GM19328 (cell line): Measurements from ENCODE around the gene ADAM10.
"Not testable (repeated sequence)": the region's sequence is repeated elsewhere in the genome, so short reads cannot be mapped to it uniquely, and the experiment has no call there.

Source experiments
- ATAC-seq: cut with Tn5 transposase; IDR thresholded peaks from one replicate; pipeline ENCODE4 v1.9.1; 2021; ENCODE audit warnings: mild to moderate bottlenecking, moderate library complexity; ENCODE audit not compliant: unreplicated experiment

ADAM10 gene, protein sequence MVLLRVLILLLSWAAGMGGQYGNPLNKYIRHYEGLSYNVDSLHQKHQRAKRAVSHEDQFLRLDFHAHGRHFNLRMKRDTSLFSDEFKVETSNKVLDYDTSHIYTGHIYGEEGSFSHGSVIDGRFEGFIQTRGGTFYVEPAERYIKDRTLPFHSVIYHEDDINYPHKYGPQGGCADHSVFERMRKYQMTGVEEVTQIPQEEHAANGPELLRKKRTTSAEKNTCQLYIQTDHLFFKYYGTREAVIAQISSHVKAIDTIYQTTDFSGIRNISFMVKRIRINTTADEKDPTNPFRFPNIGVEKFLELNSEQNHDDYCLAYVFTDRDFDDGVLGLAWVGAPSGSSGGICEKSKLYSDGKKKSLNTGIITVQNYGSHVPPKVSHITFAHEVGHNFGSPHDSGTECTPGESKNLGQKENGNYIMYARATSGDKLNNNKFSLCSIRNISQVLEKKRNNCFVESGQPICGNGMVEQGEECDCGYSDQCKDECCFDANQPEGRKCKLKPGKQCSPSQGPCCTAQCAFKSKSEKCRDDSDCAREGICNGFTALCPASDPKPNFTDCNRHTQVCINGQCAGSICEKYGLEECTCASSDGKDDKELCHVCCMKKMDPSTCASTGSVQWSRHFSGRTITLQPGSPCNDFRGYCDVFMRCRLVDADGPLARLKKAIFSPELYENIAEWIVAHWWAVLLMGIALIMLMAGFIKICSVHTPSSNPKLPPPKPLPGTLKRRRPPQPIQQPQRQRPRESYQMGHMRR

DNA sequence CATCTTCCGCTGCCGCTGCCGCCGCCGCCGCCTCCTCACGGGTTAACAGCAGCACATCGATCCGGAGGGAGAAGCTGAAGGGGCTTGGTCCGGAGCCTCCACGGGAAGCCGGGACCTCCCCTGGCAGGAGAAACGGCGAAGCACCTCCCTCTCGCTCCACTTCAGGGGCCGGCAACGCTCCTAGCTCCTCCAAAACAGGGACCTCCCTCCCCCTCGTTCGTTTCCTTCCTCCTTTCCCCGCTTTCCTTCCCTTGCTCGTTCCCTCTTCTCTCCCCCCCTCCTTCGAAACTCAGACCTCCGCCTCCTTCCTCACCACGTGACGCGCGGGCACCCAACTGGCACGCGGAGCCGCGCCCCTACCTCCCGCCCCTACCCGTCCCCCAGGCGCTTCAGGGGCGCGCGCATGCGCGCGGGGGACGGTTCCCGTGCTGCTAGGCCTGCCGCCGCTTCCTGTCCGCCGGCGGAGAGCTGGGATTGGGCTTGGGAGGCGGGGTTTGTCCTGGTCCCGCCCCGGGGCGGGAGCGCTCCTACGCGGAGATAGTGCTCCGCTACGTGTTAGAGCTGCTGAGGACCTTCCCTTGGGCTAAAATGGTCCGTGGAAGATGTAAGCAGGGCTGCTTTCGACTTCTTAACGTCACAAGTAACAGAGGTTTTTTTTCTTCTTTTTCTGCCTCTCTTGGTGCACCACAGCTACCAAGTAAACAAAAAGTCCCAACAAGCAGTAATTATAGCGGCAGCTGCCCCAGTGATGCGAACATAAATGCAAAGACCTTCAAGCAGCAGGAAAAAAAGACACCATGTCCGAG is at the start of gene ADAM10:
ADAM10 (minus strand) TSS at position 176 of the 806 bp plus-strand sequence; CDS start at position 3, 173 bp downstream.
- ATAC-seq, result peak; percentile 83

DNA sequence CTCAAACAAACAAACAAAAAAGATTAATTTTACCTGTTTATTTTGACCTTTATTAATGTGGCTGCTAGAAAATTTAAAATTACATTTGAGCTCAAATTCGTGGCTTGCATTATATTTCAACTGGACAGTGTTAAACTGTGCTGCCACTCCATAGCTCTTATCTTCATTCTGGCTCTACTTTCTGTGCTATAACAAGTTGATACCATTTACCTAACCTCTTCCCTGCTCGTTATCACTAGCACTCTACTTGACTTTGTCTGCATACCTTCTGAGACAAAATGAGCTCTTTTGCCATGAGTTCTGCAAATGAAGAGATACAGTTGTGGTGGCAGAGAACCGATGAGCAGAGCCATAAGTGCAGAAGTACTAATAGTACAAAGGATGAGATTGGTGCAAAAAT is 48.0 kb upstream of the ADAM10 start:
- ATAC-seq, result no peak

DNA sequence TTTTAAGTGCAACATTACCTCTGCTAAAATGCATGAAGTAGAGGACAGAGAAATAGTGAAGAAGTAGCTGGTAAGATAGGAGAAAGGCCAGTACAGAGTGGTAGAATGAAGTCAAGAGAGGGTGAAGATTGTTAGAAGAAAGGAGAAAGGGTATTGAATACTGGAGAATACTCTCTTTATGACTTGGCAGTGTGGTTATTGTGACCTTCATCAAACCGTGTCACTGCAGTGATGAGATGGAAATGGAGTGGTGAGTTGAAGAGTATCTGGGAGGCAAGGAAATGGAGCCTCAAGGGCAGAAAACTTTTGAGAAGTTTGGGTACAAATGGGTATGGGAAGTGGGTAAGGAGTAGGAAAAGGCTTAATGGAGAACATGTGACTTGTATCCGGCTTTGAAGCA is 46.3 kb upstream of the ADAM10 start:
- ATAC-seq, result no peak

DNA sequence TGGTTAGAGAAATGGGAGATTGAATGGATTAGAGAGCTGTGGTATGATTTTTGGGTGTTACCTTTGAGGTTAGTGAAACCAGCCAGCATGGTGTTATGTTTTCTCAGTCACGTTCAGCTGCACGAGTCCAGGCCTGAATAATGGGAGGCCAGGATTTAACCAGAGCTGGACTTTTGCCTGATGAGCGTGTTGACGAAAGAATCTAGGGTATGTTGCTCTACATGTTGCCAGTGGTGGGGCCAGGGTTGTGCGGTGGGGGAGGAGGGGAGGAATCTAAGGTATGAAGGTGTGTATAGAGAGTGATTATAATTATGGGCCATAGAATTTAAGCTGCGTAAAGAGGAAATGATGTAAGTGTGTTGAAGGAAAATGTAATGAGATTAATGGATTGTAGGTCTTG is 44.4 kb upstream of the ADAM10 start:
- ATAC-seq, result no peak

DNA sequence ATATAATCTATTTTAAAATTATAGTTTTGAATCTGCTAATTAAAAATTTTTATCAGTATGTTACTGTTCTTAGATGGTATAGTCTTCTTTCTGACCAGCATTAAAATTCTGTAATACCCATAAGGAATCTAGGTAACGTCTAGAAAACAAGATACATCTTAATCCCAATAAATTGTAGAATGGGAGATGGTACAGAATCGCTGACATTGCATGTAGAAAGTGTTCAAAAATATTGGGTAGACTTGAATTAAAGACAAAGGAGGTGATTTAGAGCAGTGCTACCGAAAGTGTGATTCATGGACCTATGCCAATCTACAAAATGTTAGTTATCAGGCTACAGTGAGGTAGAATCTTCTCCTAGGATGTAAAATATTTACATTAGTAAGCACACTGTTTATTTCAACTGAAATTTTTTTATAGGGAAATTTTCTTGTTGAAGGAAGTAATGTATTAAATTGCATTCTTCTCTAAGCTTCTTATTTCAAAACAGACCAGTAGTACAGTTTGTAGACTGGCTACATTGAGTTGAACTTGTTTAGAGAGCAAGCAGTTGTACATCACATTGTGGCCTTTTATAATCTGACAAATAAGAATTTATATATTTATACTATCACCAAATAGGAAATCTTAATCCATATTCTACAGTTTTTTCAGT is 38.7 kb upstream of the ADAM10 start:
- no peak for ATAC-seq

DNA sequence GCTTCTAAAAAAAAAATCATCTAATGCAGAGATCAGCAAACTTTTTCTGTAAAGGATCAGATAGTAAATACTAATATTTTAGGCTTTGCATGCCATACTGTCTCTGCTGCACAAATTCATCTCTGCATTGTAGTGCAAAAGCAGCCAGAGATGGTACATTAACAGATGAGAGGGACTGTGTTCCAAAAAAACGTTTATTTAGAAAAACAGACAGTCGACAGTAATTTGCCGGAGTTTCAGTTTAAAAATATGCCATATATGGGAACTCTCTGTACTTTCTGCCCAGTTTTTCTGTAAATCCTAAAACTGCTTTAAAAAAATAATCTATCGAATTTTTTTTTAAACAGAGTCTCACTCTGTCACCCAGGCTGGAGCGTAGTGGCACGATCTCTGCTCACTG is 35.8 kb upstream of the ADAM10 start:
- no peak for ATAC-seq

DNA sequence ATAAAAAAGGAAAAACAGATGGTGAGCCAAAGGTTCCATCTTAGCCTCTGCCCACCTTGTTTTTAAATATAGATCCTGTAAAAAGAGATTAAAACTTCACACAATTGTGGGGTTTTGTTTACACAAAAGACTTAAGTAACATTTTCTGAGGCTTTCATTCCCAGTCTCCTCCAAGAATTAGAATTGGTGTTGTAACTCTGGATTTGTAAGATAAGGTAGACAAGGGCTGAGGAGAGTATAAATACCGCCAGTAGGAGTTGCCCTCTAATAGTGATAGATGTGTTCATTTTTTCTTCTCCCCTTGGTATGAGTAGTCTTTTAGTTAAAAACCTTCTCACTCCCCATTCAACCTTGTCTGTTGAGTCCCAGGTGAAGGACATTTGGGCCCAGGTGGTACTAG is 30.0 kb upstream of the ADAM10 start:
- ATAC-seq, result no peak

DNA sequence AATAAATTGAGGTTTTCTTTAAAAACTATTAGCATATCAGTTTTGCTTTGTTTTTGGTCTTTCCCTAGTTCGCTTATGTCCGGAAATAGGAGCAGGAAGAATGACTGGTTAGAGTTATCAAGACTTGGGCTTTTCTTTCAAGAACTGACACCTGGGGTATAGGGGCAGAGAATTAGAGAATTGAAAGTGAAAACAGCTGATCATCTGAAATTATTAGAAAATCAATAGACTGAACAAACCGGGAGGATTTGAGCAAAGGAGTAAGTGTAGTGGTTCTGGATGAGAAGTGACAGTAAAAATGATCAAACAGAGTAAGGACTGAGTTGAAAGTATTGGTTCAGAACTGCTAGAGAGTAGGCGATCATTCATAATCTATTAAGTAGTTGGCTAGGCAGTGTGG is 27.6 kb upstream of the ADAM10 start:
- ATAC-seq, result no peak

DNA sequence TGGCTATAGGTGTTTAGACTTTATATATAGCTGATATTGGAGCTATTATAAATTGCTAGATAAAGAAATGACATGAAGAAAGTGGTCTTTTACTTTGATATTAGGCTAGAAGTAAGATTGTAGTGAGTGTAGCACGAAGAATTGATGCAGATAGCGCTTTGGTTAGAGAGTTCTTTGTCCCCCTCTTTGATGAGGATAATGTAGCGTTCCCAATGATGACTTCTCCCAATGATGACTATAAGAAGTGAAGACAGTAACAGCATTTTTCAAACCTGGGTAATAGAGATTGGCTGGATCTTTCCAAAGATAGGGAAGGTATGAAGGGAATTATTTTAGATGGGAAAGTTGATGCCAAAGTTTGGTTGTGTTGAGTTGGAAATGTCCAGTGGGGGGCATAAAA is 25.9 kb upstream of the ADAM10 start:
- ATAC-seq, result no peak

DNA sequence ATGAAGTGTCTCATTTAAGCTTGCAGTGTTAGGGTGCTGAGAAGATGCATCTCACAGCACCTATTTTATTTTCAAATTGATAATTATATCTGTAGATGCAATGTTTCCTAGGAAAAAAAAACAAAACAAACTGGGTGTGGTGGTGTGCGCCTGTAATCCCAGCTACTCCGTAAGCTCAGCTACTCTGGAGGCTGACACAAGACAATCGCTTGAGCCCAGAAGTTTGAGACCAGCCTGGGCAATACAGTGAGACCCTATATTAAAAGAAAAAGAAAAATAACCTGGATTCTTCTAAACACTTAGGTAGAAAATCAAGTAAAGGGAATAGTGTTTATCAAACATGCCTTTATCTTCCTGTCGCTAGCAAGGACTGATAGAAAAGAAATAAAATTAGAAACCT is 23.5 kb upstream of the ADAM10 start:
- no peak for ATAC-seq

DNA sequence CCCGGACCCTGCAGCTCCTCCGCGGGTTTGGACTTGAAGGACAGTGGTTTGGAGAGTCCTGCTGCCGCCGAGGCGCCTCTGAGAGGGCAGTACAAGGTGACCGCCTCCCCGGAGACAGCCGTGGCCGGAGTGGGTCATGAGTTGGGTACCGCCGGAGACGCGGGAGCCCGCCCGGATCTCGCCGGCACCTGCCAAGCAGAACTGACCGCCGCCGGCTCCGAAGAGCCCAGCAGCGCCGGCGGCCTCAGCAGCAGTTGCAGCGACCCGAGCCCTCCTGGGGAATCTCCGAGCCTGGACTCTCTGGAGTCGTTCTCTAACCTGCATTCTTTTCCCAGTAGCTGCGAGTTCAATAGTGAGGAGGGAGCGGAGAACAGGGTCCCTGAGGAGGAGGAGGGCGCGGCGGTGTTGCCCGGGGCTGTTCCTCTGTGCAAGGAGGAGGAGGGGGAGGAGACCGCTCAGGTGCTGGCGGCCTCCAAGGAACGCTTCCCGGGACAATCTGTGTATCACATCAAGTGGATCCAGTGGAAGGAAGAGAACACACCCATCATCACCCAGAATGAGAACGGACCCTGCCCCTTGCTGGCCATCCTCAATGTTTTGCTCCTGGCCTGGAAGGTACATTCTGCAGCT is 22.2 kb upstream of the ADAM10 start:
- no peak for ATAC-seq

DNA sequence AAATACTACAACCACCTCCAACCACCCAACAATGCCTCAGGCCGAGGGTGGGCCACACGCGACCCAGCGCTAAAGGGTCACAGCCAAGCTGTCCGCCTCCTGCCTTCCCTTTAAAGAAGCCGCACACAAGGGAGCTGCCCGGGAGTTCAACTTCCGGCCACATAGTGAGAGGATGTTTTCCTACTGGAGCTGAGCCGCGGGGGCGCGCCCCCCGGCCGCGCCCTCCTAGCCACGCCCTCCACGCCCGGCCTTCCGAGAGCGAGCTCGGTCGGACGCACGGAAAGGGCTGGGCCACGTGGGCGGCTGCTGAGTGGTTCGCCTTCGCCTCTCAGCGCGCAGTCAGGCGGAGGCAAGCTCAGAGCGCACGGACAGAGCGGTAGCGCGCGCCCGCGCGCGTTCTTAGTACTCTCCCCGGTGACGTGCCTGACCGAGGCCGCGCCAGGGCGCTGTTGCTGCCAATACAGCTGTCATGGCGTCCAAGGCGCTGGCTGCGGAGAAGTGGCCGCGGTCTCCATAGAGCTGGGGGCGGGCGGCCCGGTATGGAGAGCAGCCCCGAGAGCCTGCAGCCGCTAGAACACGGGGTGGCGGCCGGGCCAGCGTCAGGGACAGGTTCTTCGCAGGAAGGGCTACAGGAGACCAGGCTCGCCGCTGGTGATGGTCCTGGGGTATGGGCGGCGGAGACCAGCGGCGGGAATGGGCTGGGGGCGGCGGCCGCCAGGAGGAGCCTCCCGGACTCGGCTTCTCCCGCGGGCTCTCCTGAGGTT is 21.5 kb upstream of the ADAM10 start, which contains the start of gene MINDY2:
MINDY2 (plus strand) TSS at position 446 of the 764 bp plus-strand sequence; CDS start at position 540, 94 bp downstream.
- ATAC-seq, result peak; percentile 94

DNA sequence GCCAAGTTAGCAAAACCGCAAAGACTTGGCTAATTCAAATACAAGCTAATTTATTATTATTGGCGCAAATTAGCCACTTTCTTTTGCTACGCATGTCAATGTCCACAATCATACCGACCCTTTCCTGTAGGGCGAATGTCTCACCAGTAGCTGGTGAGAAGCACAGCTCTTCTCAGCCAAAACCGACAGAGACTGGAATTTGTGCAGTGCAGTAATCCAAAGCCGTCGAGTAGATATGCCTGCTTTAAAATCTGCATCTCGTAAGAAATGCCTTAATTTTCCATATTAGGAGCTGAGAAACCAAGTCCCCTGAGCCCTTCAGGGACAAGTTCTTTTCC is 21.0 kb upstream of the ADAM10 start:
- peak; percentile 5 for ATAC-seq

DNA sequence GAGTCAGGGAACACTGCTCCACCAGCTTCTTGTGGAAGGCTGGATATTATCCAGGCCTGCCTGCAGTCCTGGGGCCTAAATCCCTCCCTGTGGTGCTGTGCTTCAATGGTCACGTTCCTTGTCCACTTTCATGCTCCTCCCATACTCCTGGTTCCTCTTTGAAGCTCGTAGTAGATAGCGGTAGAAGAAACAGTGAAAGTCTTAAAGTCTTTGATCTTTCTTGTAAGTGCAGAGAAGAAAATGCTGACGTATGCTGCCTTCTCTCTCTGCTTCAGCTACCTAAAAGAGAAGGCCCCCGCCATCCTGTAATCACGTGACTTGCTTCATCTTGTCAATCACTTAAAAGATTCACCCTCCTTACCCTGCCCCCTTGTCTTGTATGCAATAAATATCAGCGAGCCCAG is 19.1 kb upstream of the ADAM10 start:
- ATAC-seq, result not testable (repeated sequence)

DNA sequence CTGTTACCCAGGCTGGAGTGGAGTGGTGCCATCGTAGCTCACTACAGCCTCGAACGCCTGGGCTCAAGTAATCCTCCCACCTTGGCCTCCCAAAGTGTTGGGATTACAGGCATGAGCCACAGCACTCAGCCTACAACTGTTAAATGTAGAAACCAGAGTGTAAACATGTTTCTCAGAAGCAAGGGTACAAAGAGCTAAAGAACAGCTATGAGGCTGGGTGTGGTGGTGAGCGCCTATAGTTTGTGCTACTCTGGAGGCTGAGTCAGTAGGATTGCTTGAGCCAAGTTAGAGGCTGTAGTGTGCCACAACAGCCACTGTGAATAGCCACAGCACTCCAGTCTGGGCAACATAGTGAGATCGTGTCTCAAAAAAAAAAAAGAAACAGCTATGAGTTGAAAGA is 16.8 kb upstream of the ADAM10 start:
- no peak for ATAC-seq

DNA sequence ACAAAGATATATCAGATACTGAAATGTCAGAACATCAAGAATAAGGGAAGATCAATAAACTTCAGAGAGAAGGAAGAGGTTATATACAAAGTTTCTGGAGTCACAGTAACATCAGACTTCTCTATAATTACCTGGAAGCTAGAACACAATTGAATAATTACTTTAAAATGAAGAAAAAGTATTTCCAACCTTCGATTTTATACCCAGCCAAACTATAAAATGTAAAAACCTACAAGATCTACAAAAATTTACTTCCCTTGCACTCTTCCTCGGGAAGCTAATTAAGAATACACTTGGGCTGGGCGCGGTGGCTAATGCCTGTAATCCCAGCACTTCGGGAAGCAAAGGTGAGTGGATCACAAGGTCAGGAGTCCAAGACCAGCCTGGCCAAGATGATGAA is 15.0 kb upstream of the ADAM10 start:
- ATAC-seq, result no peak

DNA sequence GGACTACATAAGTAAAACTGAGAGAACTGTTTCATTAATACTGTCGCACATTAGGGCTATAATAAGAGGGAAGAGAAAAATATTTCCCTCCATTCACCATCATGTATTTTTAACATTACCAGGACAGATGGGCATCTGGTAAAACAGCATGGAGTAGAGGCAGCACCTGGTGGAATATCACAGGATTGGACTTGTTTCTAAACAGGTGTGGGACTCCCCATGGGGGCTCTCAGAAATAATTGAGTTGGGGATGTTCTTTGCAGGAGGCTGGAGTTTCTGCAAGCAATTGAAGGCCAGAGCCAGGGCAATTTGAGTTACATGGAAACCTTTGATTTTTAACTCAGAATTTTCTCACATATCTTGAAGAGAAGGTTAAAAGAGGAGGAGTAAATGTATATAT is 13.2 kb upstream of the ADAM10 start:
- no peak for ATAC-seq

DNA sequence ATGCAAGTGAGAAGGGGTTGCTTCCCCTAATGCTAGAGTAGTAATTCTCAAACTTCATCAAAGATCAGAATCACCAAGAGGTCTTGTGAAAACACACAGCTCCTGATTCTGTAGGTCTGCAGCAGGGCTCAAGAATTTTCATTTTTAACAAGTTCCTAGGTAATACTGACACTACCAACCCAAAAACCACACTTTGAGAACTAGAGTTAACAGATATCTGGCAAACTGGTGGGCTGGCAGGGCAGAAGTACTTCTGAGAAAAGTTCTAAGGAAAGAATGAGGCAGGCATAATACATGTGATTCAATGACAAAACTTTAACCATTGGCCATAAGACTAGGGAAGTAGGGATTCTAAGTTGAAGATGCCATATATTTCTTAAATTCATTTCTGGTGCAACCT is 12.8 kb upstream of the ADAM10 start:
- no peak for ATAC-seq

DNA sequence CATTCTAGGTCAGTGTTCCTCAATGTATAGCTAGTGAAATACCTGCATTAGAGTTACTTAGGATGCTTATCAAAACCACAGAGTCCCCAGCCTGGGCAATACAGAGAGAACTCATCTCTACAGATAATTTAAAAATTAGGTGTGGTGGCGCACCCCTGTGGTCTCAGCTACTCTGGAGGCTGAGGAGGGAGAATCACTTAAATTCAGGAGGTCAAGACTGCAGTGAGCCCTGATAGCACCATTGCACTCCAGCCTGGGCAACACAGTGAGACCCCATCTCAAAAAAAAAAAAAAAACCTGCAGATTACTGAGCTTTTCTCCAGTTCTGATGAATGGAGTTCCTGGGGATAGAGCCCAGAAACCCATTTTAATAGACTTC is 11.5 kb upstream of the ADAM10 start:
- no peak for ATAC-seq
